Transverse colon (tissue), 4 donors: ENCODE measurements around the gene TOX2. TPM values are rescaled to one million over a fixed set of nuclear protein-coding genes. Genes with fewer than 3 reads are reported as not detected.

Experiments
- DNase-seq: peaks from one replicate; pipeline ENCODE4 v3.0.0-alpha.2; 2019
- H3K27ac ChIP-seq, 4 donors: fragments of 200-600 bp; sonication (generic); 2 replicates each; pipeline ENCODE4 v1.5.1; 2016 to 2018; ENCODE audit warnings: inconsistent platforms in 4 of 4
- H3K27me3 ChIP-seq: fragments of 200-600 bp; sonication (generic); 2 replicates; pipeline ENCODE4 v1.5.1; 2017; ENCODE audit warnings: inconsistent platforms
- H3K36me3 ChIP-seq, 4 donors: fragments of 200-600 bp; sonication (generic); 2 replicates each; pipeline ENCODE4 v1.5.1; 2017 to 2019; ENCODE audit warnings: inconsistent platforms in 4 of 4
- H3K4me1 ChIP-seq, 4 donors: fragments of 200-600 bp; sonication (generic); 2 replicates each; pipeline ENCODE4 v1.5.1; 2017 to 2020; ENCODE audit warnings: inconsistent platforms in 4 of 4
- H3K4me3 ChIP-seq, 4 donors: fragments of 200-600 bp; sonication (generic); 1 replicate in 1 of 4; 2 replicates in 3 of 4; pipeline versions ENCODE4 v1.5.1 to v1.6.1; 2017 to 2019; ENCODE audit warnings: inconsistent platforms in 4 of 4
- H3K9me3 ChIP-seq, 2 donors: fragments of 200-600 bp; sonication (generic); 2 replicates each; pipeline ENCODE4 v1.5.1; 2017 to 2019; ENCODE audit warnings: inconsistent platforms in 2 of 2
- EP300 ChIP-seq: sonication (generic); formaldehyde crosslinking; IDR thresholded peaks from one replicate; pipeline ENCODE4 v1.6.1; 2017; ENCODE audit warnings: antibody characterized with exemption, low read depth
- POLR2A ChIP-seq: fragments of 450-650 bp; IDR thresholded peaks from one replicate; pipeline ENCODE4 v1.6.1; 2016; ENCODE audit warnings: antibody characterized with exemption, mild to moderate bottlenecking, moderate library complexity
- POLR2AphosphoS5 ChIP-seq, 3 donors: sonication (generic); formaldehyde crosslinking; IDR thresholded peaks; one replicate each; pipeline ENCODE4 v1.6.1; 2016; ENCODE audit warnings: antibody characterized with exemption in 3 of 3
- WGBS, 2 donors: methylation state at CpG; one replicate each; pipeline ENCODE4 v1.1.5; 2018; ENCODE audit warnings: low coverage in 1 of 2; 5-methylcytosine and 5-hydroxymethylcytosine counted together
- in situ Hi-C, 4 donors: fragments of 200-750 bp; cut with MboI; loops; one replicate each; pipeline versions ENCODE4 v1.15.0 to v1.15.1; 2017; ENCODE audit warnings: low sequenced_read_pairs in 3 of 4, low pct_ligation_motif_present in 1 of 4, low pct_unique_long_range_greater_than_20kb in 1 of 4
- intact Hi-C: fragments of 100-400 bp; cut with DNase I; formaldehyde crosslinking; loops from one replicate; pipeline ENCODE4 v1.15.1; 2023; ENCODE audit warnings: low total_unique reads
- total RNA-seq, 4 donors: library from RNA; depleted of rRNA; stranded (reverse); fragments of >200 nt; gene quantifications; one replicate each; pipeline ENCODE4 v1.1.0, GENCODE V29; 2016
- TF ChIP-seq, protein P1 (sequence below), 5 experiments: fragments of 200-600 bp in 3 of 5; fragments of 450-650 bp in 2 of 5; sonication (generic) in 3 of 5; IDR thresholded peaks; 1 replicate in 2 of 5; 2 replicates in 3 of 5; pipeline ENCODE4 v1.5.1; 2016 to 2017; ENCODE audit warnings: antibody characterized with exemption in 5 of 5, inconsistent platforms in 3 of 5, mild to moderate bottlenecking in 2 of 5, moderate library complexity in 1 of 5

TOX2 gene
- total RNA-seq, 4 donors from 2014 or later = 1.5 to 15.7 (median 6.8) TPM

DNA sequence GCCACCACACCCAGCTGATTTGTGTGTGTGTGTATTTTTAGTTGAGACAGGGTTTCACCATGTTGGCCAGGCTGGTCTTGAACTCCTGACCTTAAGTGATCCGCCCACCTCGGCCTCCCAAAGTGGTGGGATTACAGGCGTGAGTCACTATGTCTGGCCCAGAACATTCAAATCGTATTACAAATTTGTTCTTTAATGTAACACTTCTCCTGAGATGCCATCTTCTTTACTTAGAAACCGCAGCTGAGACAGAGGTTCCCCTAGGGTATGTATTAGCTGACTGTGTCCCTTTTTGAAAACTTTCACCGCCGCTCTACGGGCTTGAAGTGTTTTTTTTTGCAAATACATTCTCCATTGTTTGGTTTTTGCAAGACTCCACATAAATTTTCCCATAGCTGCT, 62.6 kb downstream of the TOX2 start:
- WGBS, 2 donors = 57 to 84% methylated on average over 1 to 8 of the region's 8 CpGs
- TF ChIP-seq POLR2AphosphoS5 (IDR thresholded peaks at IDR 0.05) = no peak
- TF ChIP-seq EP300 = no peak
- TF ChIP-seq, protein P1, sequence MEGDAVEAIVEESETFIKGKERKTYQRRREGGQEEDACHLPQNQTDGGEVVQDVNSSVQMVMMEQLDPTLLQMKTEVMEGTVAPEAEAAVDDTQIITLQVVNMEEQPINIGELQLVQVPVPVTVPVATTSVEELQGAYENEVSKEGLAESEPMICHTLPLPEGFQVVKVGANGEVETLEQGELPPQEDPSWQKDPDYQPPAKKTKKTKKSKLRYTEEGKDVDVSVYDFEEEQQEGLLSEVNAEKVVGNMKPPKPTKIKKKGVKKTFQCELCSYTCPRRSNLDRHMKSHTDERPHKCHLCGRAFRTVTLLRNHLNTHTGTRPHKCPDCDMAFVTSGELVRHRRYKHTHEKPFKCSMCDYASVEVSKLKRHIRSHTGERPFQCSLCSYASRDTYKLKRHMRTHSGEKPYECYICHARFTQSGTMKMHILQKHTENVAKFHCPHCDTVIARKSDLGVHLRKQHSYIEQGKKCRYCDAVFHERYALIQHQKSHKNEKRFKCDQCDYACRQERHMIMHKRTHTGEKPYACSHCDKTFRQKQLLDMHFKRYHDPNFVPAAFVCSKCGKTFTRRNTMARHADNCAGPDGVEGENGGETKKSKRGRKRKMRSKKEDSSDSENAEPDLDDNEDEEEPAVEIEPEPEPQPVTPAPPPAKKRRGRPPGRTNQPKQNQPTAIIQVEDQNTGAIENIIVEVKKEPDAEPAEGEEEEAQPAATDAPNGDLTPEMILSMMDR (IDR thresholded peaks at IDR 0.05) = no peak
- no peak for TF ChIP-seq POLR2A
- no peak overlapping the region for H3K27ac ChIP-seq
- no peaks in the 10 kb centered on the region for H3K4me1 ChIP-seq
- no peaks in the 10 kb centered on the region for H3K9me3 ChIP-seq
- no peak overlapping the region for H3K4me3 ChIP-seq
- DNase-seq = no peak
- H3K27me3 ChIP-seq = no peaks in the 10 kb centered on the region
- intact Hi-C loops (no loop called here), in situ Hi-C loops (no loop called here)
- H3K36me3 ChIP-seq = no peaks in the 10 kb centered on the region

DNA sequence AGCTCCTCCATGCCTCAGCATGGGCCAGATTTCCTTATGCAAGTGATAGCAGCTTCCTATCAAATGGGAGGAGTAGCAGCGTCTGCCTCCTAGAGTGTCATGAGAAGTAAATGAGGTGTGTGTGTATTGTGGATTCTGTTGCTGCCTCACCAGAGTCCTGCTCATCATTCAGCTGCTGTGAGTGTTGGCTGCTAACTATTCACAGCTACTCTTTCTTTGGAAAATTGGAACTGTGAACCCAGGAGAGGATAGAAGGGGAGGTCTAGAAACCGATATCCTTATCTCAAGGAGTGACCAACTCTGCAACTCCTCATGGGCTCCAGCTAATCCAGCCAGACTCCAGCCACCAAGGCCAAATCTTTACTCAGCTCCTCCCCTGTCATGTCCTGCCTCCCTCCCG, 63.3 kb downstream of the TOX2 start:
- TF ChIP-seq POLR2A = no peak
- TF ChIP-seq, protein P1 (IDR thresholded peaks at IDR 0.05) = no peak
- TF ChIP-seq EP300 = no peak
- no peak for TF ChIP-seq POLR2AphosphoS5 (IDR thresholded peaks at IDR 0.05)

DNA sequence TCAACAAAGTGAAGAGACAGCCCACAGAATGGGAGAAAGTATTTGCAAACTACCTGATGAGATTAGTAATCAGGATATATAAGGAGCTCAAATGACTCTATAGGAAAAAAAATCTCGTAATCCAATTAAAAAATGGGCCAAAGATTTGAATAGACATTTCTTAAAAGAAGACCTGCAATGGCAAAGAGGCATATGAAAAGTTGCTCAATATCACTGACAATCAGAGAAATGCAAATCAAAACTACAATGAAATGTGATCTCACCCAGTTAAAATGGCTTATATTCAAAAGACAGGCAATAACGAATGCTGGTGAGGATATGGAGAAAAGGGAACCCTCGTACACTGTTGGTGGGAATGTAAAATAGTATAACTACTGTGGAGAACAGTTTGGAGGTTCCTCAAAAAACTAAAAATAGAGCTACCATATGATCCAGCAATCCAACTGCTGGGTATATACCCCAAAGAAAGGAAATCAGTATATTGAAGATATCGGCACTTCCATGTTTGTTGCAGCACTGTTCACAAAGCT, 65.0 kb downstream of the TOX2 start:
- peaks cover under 1 to 12% (median 7%) of the 10 kb centered on the region in 4 donors for H3K4me1 ChIP-seq
- WGBS, 2 donors = 87 to 92% methylated on average over 4 of the region's 4 CpGs
- H3K36me3 ChIP-seq = no peaks in the 10 kb centered on the region
- H3K27me3 ChIP-seq = no peaks in the 10 kb centered on the region
- TF ChIP-seq, protein P1 (IDR thresholded peaks at IDR 0.05) = no peak
- TF ChIP-seq POLR2AphosphoS5 (IDR thresholded peaks at IDR 0.05) (no peak), POLR2A (no peak), EP300 (no peak)
- no peak overlapping the region for H3K27ac ChIP-seq
- in situ Hi-C loops = no loop called here
- intact Hi-C loops = loop anchor here (10.0 kb wide), 1 partner anchor 95 kb away; no protein-coding TSS in a partner anchor
- no peak overlapping the region for H3K4me3 ChIP-seq
- no peaks in the 10 kb centered on the region for H3K9me3 ChIP-seq
- no peak for DNase-seq

More for the DNA sequence above, 63.3 kb downstream of the TOX2 start:
- Histone ChIP-seq H3K4me3 (no peak overlapping the region), H3K4me1 (no peaks in the 10 kb centered on the region), H3K36me3 (no peaks in the 10 kb centered on the region), H3K9me3 (no peaks in the 10 kb centered on the region), H3K27me3 (no peaks in the 10 kb centered on the region), H3K27ac (no peak overlapping the region)
- in situ Hi-C loops = no loop called here
- no peak for DNase-seq
- intact Hi-C loops = no loop called here
- 82 to 85% methylated on average over 2 to 3 of the region's 3 CpGs for WGBS, 2 donors

DNA sequence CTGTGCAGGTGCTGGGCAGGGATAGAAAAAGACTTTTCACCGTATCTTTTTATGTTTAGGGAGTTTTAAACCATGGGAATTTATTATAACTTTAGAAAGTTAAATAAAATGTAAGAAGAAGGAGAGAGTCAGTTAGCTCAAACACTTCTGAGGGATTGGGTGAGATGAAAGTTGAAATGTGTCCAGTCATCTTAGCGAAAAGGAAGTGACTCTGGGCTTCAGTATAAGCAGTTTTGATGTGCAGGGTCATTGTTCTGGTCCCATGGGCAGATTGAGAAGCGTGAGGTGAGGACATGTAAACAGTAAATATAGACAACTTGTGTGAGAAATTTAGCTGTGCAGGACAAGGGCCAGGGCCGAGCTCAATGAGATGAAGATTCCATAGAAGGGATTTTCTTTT, 66.9 kb downstream of the TOX2 start:
- Histone ChIP-seq H3K36me3 (no peaks in the 10 kb centered on the region), H3K4me1 (peaks cover 8 to 30% (median 22%) of the 10 kb centered on the region in 4 donors), H3K9me3 (no peaks in the 10 kb centered on the region), H3K27ac (no peak overlapping the region), H3K4me3 (no peak overlapping the region), H3K27me3 (no peaks in the 10 kb centered on the region)
- in situ Hi-C loops = no loop called here
- WGBS, 2 donors = 84% methylated on average over 4 of the region's 4 CpGs
- intact Hi-C loops = loop anchor here (10.0 kb wide), 1 partner anchor 93 kb away; no protein-coding TSS in a partner anchor
- DNase-seq = no peak
- no peak for TF ChIP-seq POLR2A
- no peak for TF ChIP-seq POLR2AphosphoS5 (IDR thresholded peaks at IDR 0.05)
- TF ChIP-seq, protein P1 (IDR thresholded peaks at IDR 0.05) = no peak
- TF ChIP-seq EP300 = no peak
